ENCODE results near the gene FYTTD1. TPM values are rescaled to one million over a fixed set of nuclear protein-coding genes. Genes with fewer than 3 reads are reported as not detected.
A peak's percentile ranks its signal among the peaks of the same experiment; 100 is the strongest.
"Not testable (repeated sequence)": the region's sequence is repeated elsewhere in the genome, so short reads cannot be mapped to it uniquely, and the experiment has no call there.

Gene FYTTD1
- total RNA-seq, 4 donors from 2014 or later: 34.2 to 46.2 (median 40.3) TPM

DNA sequence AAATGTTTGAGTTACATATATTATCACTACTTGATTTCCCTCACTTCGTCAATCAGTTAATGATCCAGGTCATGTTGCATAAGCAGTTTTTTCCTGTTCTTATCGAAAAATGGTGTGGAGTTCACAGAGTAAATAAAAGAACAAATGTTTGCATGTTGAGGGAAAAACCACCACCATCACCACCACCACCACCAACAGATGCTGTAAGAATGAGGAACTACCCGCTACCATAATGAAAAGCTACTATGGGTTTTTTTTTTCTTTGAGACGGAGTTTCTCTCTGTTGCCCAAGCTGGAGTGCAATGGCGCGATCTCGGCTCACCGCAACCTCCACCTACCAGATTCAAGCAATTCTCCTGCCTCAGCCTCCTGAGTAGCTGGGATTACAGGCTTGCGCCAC, 40.5 kb upstream of the FYTTD1 start:
- 91 to 95% methylated on average over 9 of the region's 9 CpGs for WGBS, 2 donors
- TF ChIP-seq, protein P1, sequence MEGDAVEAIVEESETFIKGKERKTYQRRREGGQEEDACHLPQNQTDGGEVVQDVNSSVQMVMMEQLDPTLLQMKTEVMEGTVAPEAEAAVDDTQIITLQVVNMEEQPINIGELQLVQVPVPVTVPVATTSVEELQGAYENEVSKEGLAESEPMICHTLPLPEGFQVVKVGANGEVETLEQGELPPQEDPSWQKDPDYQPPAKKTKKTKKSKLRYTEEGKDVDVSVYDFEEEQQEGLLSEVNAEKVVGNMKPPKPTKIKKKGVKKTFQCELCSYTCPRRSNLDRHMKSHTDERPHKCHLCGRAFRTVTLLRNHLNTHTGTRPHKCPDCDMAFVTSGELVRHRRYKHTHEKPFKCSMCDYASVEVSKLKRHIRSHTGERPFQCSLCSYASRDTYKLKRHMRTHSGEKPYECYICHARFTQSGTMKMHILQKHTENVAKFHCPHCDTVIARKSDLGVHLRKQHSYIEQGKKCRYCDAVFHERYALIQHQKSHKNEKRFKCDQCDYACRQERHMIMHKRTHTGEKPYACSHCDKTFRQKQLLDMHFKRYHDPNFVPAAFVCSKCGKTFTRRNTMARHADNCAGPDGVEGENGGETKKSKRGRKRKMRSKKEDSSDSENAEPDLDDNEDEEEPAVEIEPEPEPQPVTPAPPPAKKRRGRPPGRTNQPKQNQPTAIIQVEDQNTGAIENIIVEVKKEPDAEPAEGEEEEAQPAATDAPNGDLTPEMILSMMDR (IDR thresholded peaks at IDR 0.05): no peak
- TF ChIP-seq POLR2A (IDR thresholded peaks at IDR 0.05): no peak
- Histone ChIP-seq H3K4me3 (replicated peaks in 1 of 3) (no peak overlapping the region), H3K27ac (no peak overlapping the region), H3K9me3 (no peaks in the 10 kb centered on the region), H3K4me1 (peaks cover 13 to 24% of the 10 kb centered on the region in 2 donors), H3K27me3 (no peaks in the 10 kb centered on the region), H3K36me3 (peaks cover 5 to 6% of the 10 kb centered on the region in 2 donors)
- intact Hi-C loops (cut with DNase I): no loop called here
- no peak for DNase-seq

DNA sequence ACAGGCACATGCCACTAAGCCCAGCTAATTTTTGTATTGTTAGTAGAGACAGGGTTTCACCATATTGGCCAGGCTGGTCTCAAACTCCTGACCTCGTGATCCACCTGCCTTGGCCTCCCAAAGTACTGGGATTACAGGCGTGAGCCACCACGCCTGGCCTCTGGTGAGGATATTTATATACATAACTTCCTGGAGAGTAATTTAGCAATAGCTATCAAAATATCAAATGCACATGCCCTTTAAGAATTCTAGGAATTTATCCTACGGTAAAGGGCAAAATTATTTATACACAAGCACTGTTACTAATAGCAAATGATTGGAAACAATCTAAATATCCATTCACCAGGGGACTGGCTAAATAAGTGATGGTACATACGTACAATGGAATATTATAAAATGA, 38.7 kb upstream of the FYTTD1 start:
- H3K36me3 ChIP-seq; DNase-seq; H3K4me3 ChIP-seq (replicated peaks in 1 of 3); H3K9me3 ChIP-seq; intact Hi-C loops (cut with DNase I); H3K27me3 ChIP-seq: not testable (repeated sequence)
- Histone ChIP-seq H3K4me1 (peaks cover 13 to 31% of the 10 kb centered on the region in 2 donors), H3K27ac (peak overlapping the region in 2 of 3 donors; percentile 71 to 92)
- WGBS, 2 donors: 90 to 98% methylated on average over 5 of the region's 5 CpGs

DNA sequence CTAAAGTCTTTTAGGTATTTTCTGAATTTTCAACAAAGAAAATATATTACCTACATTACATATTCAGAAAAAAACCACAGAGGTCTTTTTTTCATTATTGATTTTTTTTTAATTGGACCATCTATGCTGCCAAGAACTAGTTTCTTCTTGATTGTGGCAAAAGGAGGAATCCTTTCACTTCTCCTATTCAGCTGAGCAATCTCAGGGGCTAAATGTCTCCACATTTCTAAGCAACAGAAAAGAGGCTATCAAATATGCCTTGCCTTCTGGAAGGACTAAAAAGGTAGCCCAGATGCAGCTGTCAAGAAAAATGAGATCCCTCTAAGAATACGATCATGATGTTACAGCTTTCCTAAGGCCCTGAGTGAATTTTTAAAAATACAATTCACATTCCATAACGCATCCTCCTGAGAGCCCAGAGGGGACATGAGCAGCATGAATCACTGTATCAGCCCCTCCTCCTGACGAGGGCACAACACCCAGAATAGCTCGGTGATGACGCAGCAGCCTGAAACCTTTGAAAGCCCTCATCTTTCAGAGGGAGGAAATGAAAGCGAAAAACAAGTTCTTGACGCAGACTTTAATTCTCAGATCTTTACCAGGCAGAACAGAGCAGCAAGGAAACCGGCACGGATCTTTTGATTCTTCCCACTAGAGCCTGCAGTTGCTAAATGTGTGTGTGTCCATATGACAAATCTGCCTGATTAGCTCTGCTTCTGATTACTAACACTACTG, 37.5 kb upstream of the FYTTD1 start:
- intact Hi-C loops (cut with DNase I): no loop called here

DNA sequence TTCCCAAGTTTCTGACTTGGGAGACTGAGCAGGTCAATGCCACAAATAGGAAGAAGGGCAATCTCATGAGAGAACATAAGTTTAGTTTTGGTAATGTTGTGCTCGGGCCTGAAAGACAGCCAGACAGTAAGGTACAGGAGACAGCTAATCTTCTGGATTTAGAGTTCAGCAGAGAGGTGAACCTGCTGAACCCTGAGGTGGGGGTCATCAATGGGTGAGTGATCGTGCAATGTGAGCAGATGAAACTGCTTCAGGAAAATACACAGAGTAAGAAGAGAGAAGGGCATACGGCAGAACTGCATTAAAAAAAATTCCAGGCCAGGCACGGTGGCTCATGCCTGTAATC, 36.2 kb upstream of the FYTTD1 start:
- 28 to 36% methylated on average over 4 of the region's 4 CpGs for WGBS, 2 donors
- Histone ChIP-seq H3K4me3 (replicated peaks in 1 of 3) (no peak overlapping the region), H3K27me3 (no peaks in the 10 kb centered on the region), H3K27ac (peak overlapping the region; percentile 71 to 92 (median 92)), H3K36me3 (no peaks in the 10 kb centered on the region), H3K9me3 (no peaks in the 10 kb centered on the region), H3K4me1 (peaks cover 13 to 31% of the 10 kb centered on the region in 2 donors)
- DNase-seq: no peak
- TF ChIP-seq, protein P1 (IDR thresholded peaks at IDR 0.05): no peak
- TF ChIP-seq POLR2A (IDR thresholded peaks at IDR 0.05): no peak
- intact Hi-C loops (cut with DNase I): no loop called here

More for the DNA sequence above, 37.5 kb upstream of the FYTTD1 start:
- peak overlapping the region in 1 of 3 donors; percentile 8 for H3K4me3 ChIP-seq (replicated peaks in 1 of 3)
- no peaks in the 10 kb centered on the region for H3K9me3 ChIP-seq
- H3K27ac ChIP-seq: peak overlapping the region; percentile 71 to 92 (median 92)
- no peaks in the 10 kb centered on the region for H3K36me3 ChIP-seq
- WGBS, 2 donors: 23 to 49% methylated on average over 9 of the region's 9 CpGs
- no peaks in the 10 kb centered on the region for H3K27me3 ChIP-seq
- H3K4me1 ChIP-seq: peaks cover 13 to 31% of the 10 kb centered on the region in 2 donors
- TF ChIP-seq, protein P1 (IDR thresholded peaks at IDR 0.05): no peak
- peak in 1 of 2 donors; percentile 58 for TF ChIP-seq POLR2A (IDR thresholded peaks at IDR 0.05)
- DNase-seq: peak; percentile 73 to 82

DNA sequence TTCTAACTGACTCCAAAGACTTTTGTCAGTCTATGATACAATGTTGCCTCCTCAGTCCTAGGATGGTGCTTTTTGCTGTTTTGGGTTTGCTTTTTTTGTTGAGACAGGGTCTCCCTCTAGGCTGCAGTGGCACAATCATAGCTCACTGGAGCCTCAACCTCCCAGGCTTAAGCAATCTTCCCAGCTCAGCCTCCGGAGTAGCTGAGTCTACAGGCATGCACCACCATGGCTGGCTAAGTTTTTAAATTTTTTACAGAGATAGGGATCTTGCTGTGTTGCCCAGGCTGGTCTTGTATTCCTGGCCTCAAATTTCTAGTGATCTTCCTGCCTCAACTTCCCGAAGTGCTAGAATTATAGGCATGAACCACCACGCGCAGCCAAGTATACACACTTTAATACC, 35.4 kb upstream of the FYTTD1 start:
- Histone ChIP-seq H3K4me3 (replicated peaks in 1 of 3) (no peak overlapping the region), H3K27ac (peak overlapping the region; percentile 71 to 92 (median 92)), H3K9me3 (no peaks in the 10 kb centered on the region), H3K36me3 (no peaks in the 10 kb centered on the region), H3K4me1 (peaks cover 13 to 31% of the 10 kb centered on the region in 2 donors), H3K27me3 (no peaks in the 10 kb centered on the region)
- TF ChIP-seq POLR2A (IDR thresholded peaks at IDR 0.05): no peak
- TF ChIP-seq, protein P1 (IDR thresholded peaks at IDR 0.05): no peak
- no peak for DNase-seq
- WGBS, 2 donors: 97 to 99% methylated on average over 4 of the region's 4 CpGs
- intact Hi-C loops (cut with DNase I): no loop called here

Data from thyroid gland (tissue), 4 donors.